Right lobe of liver (tissue), 6 donors: Measurements from ENCODE around the gene RNU1-4. TPM values are rescaled to one million over a fixed set of nuclear protein-coding genes. Genes with fewer than 3 reads are reported as not detected.
"Not testable (repeated sequence)": the region's sequence is repeated elsewhere in the genome, so short reads cannot be mapped to it uniquely, and the experiment has no call there.

Source experiments
- ATAC-seq, 4 donors: fragments of 200-7000 bp; cut with Tn5 transposase; one replicate each; pipeline ENCODE4 v1.9.1; 2020; ENCODE audit warnings: mild to moderate bottlenecking in 4 of 4, moderate library complexity in 4 of 4
- DNase-seq, 3 donors: peaks; one replicate each; pipeline ENCODE4 v3.0.0-alpha.2; 2020
- H3K27ac ChIP-seq, 3 donors: fragments of 200-600 bp; one replicate each; pipeline ENCODE4 v1.8.0; 2022
- H3K27me3 ChIP-seq, 2 donors: fragments of 200-600 bp; one replicate each; pipeline ENCODE4 v1.8.0; 2022
- H3K36me3 ChIP-seq, 4 donors: fragments of 200-600 bp; sonication (generic) in 1 of 4; one replicate each; pipeline versions ENCODE4 v1.5.1 to v1.8.0; 2017 to 2022; ENCODE audit warnings: control low read depth in 1 of 4
- H3K4me1 ChIP-seq, 4 donors: fragments of 200-600 bp; sonication (generic) in 1 of 4; one replicate each; pipeline versions ENCODE4 v1.5.1 to v1.8.0; 2017 to 2022; ENCODE audit warnings: control low read depth in 1 of 4
- H3K4me3 ChIP-seq, 3 donors: fragments of 200-600 bp; one replicate each; pipeline ENCODE4 v1.8.0; 2022
- H3K9me3 ChIP-seq, 4 donors: fragments of 200-600 bp; sonication (generic) in 1 of 4; one replicate each; pipeline versions ENCODE4 v1.5.1 to v1.8.0; 2017 to 2022; ENCODE audit warnings: control low read depth in 1 of 4
- WGBS: methylation state at CpG from one replicate; pipeline ENCODE4 v1.1.6; 2018; ENCODE audit warnings: low coverage, low lambda C conversion rate; ENCODE audit not compliant: insufficient coverage; ENCODE audit errors: missing lambda C conversion rate; 5-methylcytosine and 5-hydroxymethylcytosine counted together
- intact Hi-C, 2 donors: fragments of 100-400 bp; cut with DNase I; formaldehyde crosslinking; loops; one replicate each; pipeline versions ENCODE4 v1.11.2 to v1.14.1; 2022
- total RNA-seq, 6 experiments: library from RNA; depleted of rRNA in 2 of 6; stranded (reverse); fragments of >200 nt in 2 of 6; fragmentation: NEBNext Ultra II Directional in 3 of 6; extraction: Animal tissue kit (Norgen Biotek cat#: 25700) in 3 of 6; gene quantifications; one replicate each; pipeline versions ENCODE4 v1.1.0 to v1.2.4, GENCODE V29; 2016 to 2023
- TF ChIP-seq, protein P1 (sequence below), 4 donors: fragments of 200-600 bp in 3 of 4; fragments of 450-650 bp in 1 of 4; IDR thresholded peaks; one replicate each; pipeline versions ENCODE4 v1.5.1 to v1.8.0; 2016 to 2022; ENCODE audit warnings: antibody characterized with exemption in 4 of 4, mild to moderate bottlenecking in 2 of 4
- donor health status: DM: no; HTN: yes; CAD: no.
- donor health status: DM: no; HTN: no; CAD: no.
- donor health status: DM: no; HTN: no; CAD: no.
- donor health status: DM: no; HTN: yes; CAD: no.
- donor health status: DM: no; HTN: yes; CAD: no.

The RNU1-4 gene
- total RNA-seq, 6 experiments from 2014 or later: under 0.01 to 3,377 (median 977) TPM

DNA sequence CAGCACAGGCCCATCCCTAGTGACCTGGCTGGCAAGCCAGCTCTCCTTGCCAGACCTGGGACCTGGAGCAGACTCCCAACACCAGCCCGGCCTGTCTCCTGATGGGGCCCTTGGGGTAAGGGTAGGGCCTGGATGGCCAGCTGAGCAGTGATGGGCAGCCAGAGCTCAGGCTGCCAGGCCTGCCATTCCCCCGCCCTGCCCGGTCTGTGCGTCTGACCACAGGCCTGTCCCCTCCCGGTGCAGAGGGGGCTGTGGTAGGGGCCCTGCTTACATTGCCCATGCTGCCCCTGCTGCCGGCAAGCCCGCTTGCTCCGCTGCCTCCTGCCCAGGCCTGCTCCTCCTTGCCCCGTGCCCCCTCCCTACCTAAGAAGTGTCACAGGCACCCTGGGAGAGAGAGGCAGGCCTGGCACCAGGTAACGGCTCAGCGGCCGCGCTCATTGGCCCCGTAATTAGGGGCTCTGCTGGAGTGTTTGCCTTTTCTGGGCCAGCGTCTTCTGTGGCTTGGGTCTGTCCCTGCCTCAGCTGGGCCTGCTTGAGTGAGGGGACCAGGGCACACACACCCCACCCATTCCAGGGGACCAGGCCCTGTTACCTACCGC, 35.7 kb upstream of the RNU1-4 start:
- intact Hi-C loops, H3K4me1 ChIP-seq, H3K9me3 ChIP-seq, H3K36me3 ChIP-seq, H3K4me3 ChIP-seq, DNase-seq, H3K27me3 ChIP-seq, H3K27ac ChIP-seq, ATAC-seq: not testable (repeated sequence)
- WGBS: 100% methylated on average over 2 of the region's 16 CpGs

DNA sequence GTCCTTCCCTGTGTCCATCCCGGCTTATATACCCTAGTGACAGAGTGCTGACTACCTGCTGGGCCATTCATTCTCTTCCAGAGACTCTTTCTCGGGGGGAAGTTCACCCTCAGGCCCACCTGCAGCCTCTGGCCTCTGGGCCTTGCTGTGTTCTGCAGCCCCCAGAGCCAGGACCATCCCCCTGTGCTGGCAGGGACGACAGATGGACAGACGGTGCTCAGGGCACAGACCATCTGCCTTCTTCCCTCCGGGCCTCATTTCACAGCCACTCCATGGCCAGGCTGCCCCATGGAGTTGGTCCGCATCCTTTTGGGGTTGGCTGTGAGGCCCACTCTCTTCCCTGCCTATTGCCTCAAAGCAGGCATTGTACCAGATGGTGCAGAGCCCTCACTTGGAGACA, 34.0 kb upstream of the RNU1-4 start:
- H3K36me3 ChIP-seq, H3K27me3 ChIP-seq, intact Hi-C loops, DNase-seq, H3K4me3 ChIP-seq, H3K4me1 ChIP-seq, ATAC-seq, H3K9me3 ChIP-seq, H3K27ac ChIP-seq: not testable (repeated sequence)
- WGBS: no CpG with 5 or more reads among the region's 6 CpGs

DNA sequence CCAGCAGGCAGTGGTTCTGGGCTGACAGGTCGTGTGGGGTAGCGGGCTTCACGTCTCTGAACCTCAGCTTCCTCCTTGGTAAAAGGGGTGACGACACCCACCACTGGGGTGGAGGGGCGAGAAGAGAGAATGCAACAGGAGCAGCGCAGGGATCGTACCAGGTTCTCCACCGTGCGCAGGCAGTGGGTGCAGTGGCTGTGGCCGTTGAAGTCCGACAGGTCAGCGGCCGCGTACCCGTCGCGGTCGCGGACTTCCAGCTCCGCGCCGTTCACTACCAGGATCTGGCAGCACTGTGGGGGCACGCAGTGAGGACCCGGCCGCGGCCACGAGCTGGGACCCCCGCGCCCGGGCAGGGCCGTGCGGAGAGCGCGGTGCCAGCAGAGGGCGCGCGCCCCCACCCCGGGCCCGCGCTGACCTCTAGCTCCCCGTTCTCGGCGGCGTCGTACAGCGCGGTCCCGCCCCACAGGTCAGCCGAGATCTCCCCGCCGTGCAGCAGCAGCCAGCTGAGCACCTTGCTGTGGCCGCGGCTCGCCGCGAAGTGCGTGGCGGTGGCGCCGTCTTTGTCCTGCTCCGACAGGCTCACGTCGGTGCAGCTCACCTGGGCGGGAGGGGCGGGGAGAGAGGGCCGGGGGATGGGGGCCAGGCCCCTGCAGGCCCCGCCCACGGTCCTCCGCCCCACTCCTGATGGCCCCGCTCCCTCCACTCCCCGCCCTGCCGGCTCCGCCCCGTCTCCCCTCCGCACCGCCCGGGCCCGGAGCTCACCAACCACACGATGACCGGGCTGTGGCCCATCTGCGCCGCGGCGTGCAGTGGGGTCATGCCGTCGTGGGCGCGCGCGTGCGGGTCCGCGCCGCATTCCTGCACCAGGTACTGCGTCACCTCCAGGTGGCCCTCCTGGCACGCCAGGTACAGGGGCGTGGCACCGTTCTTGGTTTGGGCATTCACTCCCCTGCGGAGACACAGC, 32.9 kb upstream of the RNU1-4 start:
- DNase-seq, H3K36me3 ChIP-seq, H3K4me3 ChIP-seq, H3K27ac ChIP-seq, H3K4me1 ChIP-seq, H3K9me3 ChIP-seq, H3K27me3 ChIP-seq, intact Hi-C loops: not testable (repeated sequence)
- TF ChIP-seq, protein P1, sequence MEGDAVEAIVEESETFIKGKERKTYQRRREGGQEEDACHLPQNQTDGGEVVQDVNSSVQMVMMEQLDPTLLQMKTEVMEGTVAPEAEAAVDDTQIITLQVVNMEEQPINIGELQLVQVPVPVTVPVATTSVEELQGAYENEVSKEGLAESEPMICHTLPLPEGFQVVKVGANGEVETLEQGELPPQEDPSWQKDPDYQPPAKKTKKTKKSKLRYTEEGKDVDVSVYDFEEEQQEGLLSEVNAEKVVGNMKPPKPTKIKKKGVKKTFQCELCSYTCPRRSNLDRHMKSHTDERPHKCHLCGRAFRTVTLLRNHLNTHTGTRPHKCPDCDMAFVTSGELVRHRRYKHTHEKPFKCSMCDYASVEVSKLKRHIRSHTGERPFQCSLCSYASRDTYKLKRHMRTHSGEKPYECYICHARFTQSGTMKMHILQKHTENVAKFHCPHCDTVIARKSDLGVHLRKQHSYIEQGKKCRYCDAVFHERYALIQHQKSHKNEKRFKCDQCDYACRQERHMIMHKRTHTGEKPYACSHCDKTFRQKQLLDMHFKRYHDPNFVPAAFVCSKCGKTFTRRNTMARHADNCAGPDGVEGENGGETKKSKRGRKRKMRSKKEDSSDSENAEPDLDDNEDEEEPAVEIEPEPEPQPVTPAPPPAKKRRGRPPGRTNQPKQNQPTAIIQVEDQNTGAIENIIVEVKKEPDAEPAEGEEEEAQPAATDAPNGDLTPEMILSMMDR (IDR thresholded peaks at IDR 0.05): peak in 2 of 4 donors; percentile 12
- ATAC-seq: peak; percentile 30 to 76 (median 72)
- under 1% methylated on average over 17 of the region's 99 CpGs for WGBS

DNA sequence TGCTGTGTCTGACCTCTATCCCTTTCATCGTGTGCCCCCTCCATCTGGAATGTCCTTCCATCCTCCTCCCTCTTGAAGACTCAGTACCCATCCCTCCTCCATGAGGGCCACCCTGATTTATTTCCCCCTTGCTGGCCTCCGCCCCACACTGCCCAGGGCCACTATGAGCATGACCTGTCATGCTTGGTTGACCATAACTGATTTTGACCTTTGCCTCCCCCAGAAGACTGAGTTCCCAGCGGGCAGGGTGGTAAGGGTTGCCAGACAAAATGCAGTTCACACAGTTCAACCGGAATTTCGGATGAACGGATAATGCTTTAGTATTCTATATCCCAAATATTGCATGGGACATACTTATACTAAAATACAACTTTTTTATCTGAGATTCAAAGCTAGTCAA, 31.6 kb upstream of the RNU1-4 start:
- not testable (repeated sequence) for H3K4me1 ChIP-seq

DNA sequence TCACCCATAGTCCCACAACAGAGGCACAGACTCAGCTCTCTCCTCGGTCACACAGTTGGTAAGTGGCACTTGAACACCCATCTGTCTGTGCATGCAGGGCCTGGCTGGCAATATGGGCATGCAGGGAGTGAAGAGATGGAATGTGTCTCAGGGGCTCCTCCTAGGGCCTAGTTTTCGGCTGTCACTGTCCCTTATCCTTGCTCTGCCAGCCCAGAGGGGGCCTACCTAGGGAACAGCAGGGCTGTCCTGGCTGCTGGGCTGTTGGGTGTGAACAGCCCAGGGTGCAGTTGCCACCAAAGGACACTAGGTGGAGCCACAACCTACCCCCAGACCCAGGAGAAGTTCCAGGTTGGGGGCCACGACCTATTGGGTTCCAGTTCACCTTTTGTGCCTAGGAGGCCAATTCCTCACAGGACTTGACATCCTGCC, 30.6 kb upstream of the RNU1-4 start:
- intact Hi-C loops, H3K4me3 ChIP-seq, H3K27ac ChIP-seq, H3K27me3 ChIP-seq, H3K4me1 ChIP-seq, H3K9me3 ChIP-seq, DNase-seq, H3K36me3 ChIP-seq: not testable (repeated sequence)
- ATAC-seq: peak; percentile 67 to 83 (median 72)
- 40% methylated on average over 2 of the region's 3 CpGs for whole genome bisulfite sequencing
- TF ChIP-seq, protein P1 (IDR thresholded peaks at IDR 0.05): peak in 3 of 4 donors; percentile 15 to 58 (median 22)

More for the DNA sequence above, 31.6 kb upstream of the RNU1-4 start:
- H3K27ac ChIP-seq, H3K27me3 ChIP-seq, DNase-seq, H3K9me3 ChIP-seq, H3K36me3 ChIP-seq, H3K4me3 ChIP-seq, intact Hi-C loops: not testable (repeated sequence)
- no CpG with 5 or more reads among the region's 6 CpGs for WGBS
- peak; percentile 45 to 67 (median 62) for ATAC-seq

DNA sequence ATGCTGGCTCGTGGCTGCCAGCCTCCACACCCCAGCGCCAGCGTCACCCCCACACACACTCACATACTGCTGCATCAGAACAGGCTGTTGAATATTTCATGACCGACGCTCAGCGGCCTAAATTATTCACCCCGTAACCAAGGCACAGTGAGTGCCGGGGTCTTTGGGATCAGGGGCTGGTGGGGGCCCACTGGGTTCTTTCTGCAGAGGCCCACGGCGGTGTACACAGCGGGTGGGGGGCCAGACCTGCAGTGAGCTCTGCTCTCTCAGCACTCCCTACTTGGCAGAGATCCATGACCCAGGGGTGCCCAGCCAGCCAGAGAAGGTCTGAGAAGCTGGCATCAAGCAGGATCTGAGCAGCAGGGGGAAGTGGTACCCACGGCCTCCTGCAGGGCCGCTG, 29.7 kb upstream of the RNU1-4 start:
- H3K4me1 ChIP-seq, H3K36me3 ChIP-seq, ATAC-seq, H3K27me3 ChIP-seq, H3K9me3 ChIP-seq, intact Hi-C loops, H3K27ac ChIP-seq, H3K4me3 ChIP-seq: not testable (repeated sequence)
- WGBS: 67% methylated on average over 3 of the region's 13 CpGs
- peak in 1 of 3 donors; percentile 50 for DNase-seq

DNA sequence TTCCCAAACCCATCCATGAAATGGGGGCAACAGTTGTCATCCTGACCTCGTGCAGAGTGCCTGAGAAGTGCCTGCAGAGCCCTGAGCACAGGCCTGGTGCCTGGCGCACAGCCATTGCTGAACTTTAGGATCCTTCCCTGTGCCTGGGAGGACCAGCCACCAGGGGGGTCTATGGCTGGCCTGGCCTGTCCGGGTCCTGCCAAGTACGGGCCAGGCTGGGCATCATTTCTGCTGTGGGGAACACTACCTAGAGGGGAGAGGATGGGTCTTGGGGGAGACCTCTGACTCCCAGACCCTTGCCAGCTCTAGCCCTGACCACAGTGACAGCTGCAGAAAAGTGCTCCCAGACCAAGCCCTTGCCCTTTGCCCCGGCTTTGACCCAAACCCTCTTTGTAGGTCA, 28.2 kb upstream of the RNU1-4 start:
- DNase-seq, H3K36me3 ChIP-seq, H3K9me3 ChIP-seq, H3K4me1 ChIP-seq, H3K27ac ChIP-seq, ATAC-seq, H3K27me3 ChIP-seq, intact Hi-C loops, H3K4me3 ChIP-seq: not testable (repeated sequence)
- WGBS: 40% methylated on average over 1 of the region's 5 CpGs

DNA sequence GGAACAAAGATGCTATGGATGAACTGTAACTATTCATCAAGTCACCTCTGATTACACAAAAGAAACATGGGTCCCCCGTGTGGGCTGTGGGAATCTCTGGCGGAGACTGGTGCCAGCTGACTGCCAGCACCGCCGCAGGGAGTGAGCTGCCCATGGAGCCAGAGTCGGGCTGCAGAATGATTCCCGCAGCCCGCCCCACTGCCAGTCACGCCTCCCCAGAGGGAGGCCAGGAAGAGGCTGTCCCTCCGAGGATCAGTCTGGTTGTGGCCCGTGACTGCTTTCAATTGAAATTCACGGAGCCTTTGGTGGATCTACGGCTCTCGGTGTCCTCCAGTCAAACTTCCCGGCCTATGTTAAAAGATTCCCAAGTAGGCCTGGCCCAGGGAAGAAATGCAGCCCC, 27.7 kb upstream of the RNU1-4 start:
- DNase-seq, H3K4me3 ChIP-seq, H3K36me3 ChIP-seq, H3K4me1 ChIP-seq, ATAC-seq, intact Hi-C loops, H3K9me3 ChIP-seq, H3K27ac ChIP-seq, H3K27me3 ChIP-seq: not testable (repeated sequence)
- WGBS: no CpG with 5 or more reads among the region's 14 CpGs

DNA sequence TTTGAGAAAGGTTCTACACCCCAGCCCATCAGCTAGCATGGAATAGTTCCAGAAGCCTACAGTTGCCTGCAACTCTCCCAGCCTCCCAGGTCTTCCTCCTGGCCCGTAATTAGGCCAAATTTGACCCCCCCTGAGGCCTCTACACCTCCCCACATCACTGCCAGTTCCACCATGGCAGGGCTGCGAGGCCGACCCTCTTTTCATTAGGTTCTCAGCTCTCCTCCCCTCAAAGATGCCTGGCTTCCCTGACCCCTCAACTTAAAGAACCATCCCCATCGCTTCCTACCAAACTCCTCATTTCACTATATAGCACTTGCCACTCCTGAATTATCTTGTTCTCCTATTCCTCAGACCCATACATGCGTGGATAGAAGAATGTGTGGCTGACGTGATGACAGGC, 27.3 kb upstream of the RNU1-4 start:
- WGBS: 92% methylated on average over 4 of the region's 6 CpGs
- H3K4me1 ChIP-seq, ATAC-seq, H3K36me3 ChIP-seq, H3K27ac ChIP-seq, H3K9me3 ChIP-seq, H3K27me3 ChIP-seq, DNase-seq, H3K4me3 ChIP-seq, intact Hi-C loops: not testable (repeated sequence)
